ENCODE results near the gene GPALPP1.
"Not testable (repeated sequence)": the region's sequence is repeated elsewhere in the genome, so short reads cannot be mapped to it uniquely, and the experiment has no call there.

DNA sequence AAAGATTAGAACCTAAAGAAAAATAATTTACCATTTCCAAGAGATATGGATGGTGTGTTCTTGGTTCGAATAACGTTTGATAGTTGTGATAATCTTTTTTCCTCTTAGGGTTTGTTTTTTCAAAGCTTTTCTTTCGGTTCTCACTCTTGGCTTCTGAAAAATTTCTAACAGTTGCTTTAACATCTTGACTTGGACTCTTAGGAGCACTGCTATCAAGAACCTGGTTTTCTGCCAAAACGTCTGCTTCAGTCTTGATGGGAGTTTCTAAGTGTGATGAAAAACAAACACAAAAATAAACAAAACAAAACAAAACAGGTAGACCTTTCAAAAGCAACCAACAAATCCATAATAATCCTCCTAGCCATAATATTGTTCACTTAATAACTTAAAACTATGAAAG lies 45.9 kb upstream of the GPALPP1 start:
- TF ChIP-seq CTCF (IDR thresholded peaks at IDR 0.05); ZFX (IDR thresholded peaks at IDR 0.05; ENCODE audit: borderline replicate concordance): not testable (repeated sequence)

Data from 22Rv1 (cell line).